EL (cell line): ENCODE results near the gene ZNF416.

Source experiments
- DNase-seq: peaks from one replicate; pipeline ENCODE4 v3.0.0-alpha.2; 2016

The ZNF416 gene

DNA sequence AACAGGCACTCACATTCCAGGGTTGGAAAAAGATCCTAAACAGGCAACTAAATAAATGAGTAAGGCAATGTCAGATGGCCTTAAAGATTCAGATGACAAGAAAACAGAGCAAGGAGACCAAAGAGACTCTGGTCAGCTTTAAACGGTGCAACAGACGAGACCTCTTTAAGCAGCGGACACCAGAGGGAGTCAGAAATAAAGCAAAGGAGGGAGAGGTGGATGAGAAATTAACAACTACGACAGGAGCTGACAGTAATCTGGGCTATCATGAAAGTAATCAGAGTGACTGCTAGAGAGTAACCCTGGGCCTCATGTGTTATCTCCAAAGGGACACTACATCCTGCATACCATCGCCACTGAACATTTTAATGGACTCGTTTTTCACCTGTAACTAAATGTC, 20.2 kb downstream of the ZNF416 start:
- DNase-seq: peak; percentile 31

DNA sequence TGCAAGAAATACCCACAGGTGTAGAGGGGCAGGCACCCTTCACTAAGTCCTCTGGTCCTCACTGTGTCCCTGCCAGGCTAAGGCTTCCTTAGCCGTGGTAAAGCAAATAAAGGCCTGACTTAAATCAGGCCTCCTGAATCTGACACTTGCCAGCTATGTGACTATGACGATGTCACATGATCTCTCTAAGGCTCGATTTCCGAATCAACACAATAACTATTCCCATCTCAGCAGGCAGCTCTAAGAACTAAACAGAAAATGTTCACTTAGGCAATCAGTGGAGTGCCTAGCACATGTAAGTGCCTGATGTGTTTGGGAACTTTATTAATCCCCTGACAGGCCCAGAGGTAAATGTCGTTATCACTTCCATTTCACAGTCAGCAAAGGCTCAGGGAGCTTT, 21.1 kb downstream of the ZNF416 start:
- DNase-seq: no peak

DNA sequence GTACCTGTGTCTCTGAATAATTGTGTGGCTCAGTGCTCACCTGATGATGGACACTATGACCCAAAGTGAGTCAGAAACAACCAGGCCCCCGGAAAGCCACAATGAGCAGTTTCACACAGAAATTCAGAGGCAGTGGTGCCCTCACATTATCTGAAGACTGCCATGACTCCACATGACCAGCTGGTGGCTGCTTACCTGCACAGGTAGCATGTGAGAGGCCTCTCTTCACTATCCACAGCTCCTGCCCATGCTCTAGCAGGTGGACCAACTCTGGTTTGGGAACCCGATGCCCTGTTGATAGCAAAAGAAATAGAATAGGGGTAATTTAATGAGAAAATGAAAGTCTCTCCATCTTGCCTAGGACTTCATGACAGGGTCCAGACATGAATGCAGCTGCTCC, 26.3 kb downstream of the ZNF416 start:
- no peak for DNase-seq

DNA sequence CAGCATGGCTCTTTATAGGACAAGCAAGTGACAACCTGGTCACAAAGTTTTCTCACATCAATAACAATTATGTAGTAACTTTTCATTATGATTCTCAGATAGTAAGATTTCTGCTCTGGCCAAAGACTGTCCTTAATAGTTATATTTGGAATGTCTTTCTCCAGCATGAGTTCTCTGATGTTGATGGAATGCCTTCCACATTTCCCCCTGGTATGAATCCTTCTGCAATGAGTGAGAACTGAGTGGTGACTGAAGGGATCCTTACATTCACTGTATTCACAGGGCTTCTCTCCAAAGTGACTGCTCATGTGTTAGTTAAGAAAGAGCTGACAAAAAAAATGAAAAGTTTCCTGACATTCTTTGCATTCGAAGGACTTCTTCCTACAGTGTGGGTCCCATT, 32.2 kb downstream of the ZNF416 start:
- no peak for DNase-seq

DNA sequence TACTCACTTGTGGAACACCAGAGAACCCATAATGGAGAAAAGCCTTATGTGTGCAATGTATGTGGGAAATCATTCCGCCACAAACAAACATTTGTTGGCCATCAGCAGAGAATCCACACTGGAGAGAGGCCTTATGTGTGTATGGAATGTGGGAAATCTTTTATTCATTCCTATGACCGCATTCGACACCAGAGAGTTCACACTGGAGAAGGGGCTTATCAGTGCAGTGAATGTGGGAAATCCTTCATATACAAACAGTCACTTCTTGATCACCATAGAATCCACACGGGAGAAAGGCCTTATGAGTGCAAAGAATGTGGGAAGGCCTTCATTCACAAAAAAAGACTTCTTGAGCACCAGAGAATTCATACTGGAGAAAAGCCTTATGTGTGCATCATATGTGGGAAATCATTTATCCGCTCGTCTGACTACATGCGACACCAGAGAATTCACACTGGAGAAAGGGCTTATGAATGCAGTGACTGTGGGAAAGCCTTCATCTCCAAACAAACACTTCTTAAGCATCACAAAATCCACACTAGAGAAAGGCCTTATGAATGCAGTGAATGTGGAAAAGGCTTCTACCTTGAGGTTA, 40.7 kb downstream of the ZNF416 start:
- DNase-seq: no peak

DNA sequence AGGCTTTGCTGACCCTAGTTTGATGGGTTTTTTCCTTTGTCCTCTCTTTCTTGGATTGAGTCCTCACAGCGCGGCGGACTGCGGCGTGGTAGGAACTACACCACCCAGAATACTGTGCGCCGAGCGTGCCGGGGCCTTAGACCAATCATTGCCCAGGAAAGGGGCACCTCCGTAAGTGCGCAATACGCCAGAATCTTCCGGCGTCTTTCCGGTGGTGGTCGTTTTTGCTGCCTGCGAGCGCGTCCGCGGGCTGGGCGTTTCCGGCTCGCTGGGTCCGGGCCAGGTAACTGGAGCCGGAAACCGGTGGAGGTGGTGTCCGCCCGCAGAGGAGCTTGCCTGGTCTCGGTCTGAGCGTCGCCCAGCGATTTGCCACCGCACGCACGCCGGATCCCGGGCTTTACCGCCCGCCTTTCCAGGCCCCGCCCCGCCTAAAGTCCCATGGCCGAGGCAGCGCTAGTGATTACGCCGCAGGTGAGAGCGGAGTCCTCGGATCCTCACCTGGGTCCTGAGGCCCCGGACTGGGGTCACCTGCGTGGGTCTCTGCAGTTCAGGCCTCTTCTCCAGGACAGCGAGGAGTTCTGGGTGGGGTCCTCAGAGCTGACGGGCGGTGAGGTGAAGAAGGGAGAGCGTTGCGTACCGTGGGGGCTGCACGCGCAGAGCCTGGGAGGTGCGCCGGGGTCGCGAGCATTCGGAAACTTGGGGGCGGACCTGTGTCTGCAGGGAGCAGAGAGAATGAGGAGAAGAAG, 51.4 kb downstream of the ZNF416 start, which contains the start of gene ZNF549:
Gene ZNF549 (plus strand): TSS at position 221 of the 746 bp plus-strand sequence. CDS start 218 bp downstream, at position 439.
- DNase-seq: peak; percentile 92
